ENCODE measurements around the gene FAM186B.

- TF ChIP-seq CTCF (conservative IDR thresholded peaks at IDR 0.05) (no peak), EZH2 (IDR thresholded peaks at IDR 0.05; ENCODE audit: low read depth) (no peak)
Measured at GRCh38 chr12:49641748-49642369, 36.4 kb upstream of the FAM186B start.

Data from PC-9 (cell line).